CD4-positive, alpha-beta T cell treated with Interleukin-15 for 1 hour (primary cell): ENCODE measurements around the gene C14orf119.

Experiments used
- DNase-seq: peaks from one replicate; pipeline ENCODE4 v3.0.0-alpha.2; 2020

C14orf119 gene

DNA sequence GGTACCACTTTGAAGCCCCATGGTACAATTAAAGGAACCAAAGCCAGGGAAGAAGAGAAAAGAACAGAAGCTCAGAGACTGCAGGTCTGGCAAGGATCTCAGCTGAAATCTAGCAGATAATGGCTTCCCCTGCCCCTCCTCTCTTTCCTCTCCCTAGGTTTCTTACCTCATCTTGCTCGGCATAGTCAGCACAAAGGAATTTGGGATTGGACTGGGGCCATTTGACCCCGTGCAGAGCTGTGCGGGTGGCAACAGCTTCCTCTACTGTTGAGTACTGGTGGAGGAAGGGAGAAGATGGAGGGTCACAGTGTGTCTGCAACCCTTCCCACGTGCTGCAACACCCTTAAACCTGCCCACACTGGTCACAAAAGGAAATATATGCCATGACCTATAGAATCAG, 33.3 kb upstream of the C14orf119 start:
- no peak for DNase-seq

DNA sequence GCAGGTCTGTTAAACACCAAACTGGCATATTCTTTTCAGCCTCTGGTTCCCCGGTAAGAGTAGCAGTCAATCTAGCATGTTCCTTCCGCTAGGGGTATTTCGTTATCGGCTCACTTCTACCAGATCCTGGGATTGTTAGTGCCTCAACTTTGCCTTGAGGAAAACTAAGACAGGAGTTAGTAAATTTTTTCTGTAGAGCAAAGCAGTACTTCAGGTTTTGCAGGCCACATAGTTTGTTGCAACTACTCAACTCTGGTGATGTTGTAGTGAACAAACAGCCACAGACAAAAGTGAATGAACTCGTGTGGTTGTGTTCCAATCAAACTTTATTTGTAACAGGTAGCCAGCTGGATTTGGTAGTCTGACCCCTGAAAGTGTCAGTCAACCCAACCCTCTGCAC, 31.7 kb upstream of the C14orf119 start:
- no peak for DNase-seq

DNA sequence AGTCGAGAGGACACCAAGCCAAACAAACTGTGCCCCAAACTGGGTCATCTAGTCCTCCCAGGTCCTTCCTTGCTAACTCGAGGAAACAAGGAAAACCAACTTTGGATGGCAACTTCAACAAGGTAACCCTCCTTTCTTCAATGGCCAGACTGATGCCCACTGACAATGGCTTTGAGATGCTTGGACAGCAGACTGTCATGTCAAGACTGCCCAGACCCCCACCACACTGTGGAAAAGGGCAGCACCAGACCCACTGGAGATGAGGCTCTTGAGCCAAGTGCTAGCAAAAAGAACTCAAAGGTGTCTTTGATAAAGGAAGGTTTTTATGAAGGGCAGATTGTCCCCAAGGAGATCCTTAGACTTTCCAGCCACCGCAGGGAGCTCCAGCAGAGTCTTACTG, 28.9 kb upstream of the C14orf119 start:
- DNase-seq = no peak

DNA sequence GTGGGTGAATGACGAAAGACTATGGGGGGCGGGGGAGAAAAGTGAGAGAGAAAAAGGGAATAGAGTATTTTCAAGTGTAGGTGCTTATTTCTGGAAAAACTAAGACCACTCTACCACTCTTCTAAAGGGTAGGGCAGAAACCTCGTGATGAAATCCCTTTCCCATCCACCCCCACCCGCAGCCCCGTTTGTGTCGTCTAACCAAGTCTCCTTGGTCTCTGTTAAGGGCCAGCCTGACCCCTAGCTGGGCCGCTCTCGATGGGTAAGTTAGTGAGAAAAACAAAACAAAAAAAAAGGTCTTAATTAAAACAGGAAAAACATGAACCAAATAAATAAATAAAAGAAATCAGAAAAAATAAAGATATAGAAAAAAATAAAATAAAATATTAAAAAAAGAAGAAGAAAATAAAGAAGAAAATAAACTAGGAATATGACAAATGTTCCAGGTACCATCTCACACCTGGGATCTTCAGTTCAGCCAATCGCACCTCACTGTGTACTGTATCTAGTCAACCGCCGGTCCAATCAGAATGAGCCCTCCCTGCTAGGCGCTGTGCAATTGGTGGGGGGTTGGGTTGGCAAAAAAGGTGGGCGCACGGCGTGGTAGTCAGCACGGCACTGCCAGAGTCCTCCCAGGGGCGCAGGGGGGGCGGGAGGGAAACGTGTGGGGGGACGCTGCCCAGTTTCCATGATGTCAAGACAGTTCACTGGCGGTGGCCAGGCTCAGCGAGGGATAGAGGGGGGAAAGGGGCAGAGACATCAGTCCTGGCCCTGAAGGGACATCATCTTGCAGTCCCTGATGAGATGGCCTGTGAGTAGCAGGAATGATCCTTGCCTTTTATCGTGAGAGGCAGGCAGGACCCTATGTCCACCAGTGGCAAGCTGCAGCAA, 28.2 kb upstream of the C14orf119 start:
- no peak for DNase-seq

DNA sequence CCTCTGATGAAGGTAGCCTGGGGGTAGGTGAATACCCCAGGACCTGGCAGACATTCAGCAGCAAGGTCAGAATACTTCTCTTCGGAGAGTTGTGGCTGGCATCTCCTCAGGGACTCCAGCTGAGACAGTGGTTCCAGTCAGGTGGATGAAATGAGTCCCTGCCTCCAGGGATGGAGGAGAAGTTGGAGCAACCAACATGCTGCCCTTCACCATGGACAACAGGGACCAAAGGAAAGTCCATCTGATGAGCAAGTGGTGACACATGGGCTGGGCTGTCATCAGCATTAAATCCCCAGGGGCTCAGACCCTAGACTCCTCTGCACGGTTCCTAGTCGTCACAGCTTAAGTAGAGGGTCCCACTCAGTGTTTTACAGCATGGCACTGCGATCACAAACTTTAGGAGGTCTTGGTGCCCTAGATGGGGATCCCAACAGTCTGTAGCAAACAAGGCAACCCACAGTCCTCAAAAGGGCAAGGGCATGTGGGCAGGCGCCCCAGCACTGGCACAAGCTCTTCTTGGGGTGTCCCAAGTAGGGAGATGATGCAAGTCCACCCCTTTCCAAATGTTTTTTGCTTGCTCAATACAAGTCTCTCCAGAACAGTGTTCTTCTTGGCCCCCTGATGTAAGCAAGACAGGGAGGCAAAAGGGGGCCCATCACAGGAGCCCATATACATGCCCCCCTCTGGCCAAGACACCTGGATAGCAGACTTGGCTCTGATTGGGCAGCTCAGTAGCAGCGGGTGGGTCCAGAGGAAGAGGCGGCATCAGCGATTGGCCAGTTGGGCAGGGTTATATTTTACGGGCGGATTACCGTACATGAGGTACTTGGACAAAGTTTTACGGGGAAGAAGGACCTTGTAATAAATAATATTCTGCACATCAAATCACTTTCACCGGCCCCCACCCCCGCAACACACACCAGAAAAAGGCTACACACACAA, 27.2 kb upstream of the C14orf119 start:
- DNase-seq = no peak

DNA sequence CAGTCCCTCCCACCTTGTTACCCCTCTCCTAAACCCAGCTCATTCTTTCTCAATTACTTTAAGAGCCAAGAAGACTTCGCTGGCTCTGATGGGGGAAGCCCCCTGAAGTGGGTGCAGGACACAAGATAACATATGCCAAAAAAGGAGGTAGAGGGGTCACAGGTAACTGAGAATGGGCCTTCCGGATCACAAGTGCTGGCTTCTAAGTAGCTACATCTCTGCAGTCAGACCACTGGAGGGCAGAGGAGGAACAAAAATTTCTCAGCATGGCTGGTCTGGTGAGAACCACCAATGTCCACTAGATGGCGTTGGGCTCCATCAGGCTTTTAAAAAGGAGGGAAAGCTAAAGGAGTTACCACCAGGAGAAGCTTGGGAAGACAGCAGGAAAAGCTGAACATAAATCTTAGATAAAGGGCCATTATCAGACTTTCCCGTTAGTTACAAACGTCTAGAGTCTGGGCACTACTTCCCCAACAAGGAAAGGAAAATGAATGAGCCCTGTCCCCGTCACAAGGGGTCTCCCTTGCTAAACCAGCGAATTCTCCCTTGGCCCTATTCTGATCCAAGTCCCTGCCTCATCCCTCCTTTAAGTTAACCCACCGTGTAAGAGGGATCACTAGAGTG, 26.4 kb upstream of the C14orf119 start:
- DNase-seq = peak; percentile 77

DNA sequence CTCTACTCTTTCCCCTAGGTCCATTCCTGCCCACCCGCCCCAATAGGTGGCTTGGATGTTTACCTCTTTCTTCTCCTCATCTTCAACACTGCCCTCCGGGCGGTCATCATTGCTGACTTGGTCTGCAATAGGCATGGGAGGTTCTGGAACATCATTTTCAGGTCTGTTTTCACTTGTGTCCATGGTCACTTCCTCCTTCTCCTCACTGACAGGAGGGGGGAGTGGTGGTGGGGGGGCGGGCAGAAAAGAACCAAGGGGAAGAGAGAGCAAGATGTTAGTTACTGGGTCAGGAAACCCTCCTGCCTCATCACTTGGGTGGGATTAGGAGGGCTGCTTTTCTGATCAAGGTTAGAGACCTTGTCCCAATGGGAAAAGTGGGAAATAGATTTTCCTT, 25.9 kb upstream of the C14orf119 start:
- no peak for DNase-seq

DNA sequence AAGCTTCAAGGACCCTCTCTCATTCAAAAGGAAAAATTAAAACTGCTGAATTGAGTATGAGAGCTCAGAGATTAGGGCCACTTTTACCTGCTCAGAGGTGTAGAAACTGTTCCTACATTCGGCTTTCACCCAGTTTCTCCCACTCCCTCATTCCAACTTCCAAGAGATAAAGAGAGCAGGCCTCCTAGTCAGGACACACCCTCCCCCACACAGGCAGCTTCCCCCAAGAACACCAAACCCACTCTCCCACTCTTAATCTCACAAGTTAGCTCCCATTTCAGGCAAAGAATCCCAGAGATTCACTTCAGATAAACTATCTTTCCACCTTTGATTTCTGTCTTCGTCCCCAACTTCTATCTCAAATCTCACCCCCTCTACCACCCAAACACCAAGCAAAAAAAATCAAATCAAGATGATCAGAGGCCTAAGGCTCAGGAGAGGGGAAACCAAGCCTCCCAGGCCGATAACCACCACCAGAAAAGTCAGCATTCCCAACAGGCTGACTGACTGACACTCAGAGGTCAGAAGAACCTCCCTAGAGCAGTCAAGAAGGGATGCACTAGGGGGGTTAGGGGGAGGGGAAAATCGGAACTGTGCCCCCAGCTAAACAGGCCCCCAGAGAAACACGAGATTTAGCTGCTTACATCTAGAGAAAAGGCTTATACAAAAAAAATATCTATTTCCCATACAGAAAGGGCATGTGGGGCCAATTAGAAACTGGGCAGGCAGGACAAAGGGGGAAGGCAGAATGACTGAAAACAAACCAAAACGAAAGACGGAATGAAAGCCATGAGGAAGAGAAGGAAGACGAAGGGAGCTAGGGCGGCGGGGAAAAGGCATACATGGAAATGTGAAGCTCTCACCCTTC, 24.8 kb upstream of the C14orf119 start:
- no peak for DNase-seq

DNA sequence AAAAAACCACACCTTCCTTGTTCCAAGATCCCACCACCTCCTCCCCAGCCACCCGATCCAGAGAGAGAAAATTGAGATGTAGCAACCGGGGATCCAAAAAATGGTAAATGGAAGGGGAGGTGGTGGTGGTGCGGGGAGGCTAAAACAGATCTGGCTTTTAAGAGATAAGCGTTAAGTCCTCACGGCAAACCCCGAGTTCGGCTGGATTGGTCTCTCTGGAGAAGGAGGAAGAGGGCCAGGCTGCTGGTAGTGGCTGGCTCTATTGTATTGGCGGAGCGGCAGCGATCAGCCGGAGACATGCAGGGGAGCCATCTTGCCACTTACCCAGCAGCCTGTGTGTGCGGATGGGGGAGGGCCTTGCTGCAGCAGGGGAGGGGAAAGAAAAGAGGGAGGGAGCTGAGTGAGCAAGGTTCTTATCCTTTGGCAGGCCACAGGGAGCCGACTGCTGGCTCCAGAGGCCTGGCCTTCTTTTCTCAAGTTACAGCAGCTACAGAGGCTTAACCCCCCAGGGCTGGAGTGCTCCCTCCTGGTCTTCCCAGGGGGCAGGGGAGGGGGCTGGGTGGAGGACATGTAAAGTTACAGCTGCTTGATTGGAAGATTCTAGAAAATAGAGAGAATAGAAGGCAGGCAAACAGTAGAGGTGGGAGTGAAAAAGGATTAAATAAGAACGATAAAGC, 23.9 kb upstream of the C14orf119 start:
- peak; percentile 77 for DNase-seq

DNA sequence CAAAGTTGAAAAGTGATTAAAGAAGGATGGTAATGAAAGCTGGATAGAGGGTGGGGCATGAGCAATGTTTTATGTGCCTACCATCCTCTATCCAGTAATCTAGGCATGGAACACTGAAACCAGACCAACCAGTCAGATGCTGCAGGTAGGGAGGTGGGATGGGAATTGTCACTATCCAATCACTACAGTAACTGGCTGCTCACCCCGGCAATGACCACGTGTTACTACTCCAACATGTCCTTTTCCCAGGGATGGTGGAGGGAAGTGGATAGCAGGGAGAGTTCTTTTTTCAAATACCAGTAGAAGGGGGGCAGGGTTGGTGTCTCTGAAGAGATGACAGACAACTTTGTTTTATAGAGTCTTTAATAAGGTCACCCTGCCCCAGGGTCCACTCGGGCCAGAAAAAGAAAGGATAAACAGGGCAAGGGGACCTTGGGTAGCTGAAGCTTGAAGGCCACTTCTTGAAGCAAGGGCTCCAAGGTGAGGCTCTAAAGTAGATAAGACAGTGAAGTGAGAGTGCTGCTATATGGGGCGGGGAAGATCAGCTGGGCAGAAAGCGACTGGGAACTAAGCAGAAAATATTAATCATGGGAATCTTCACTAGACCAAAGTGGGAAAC, 23.3 kb upstream of the C14orf119 start:
- DNase-seq = no peak

DNA sequence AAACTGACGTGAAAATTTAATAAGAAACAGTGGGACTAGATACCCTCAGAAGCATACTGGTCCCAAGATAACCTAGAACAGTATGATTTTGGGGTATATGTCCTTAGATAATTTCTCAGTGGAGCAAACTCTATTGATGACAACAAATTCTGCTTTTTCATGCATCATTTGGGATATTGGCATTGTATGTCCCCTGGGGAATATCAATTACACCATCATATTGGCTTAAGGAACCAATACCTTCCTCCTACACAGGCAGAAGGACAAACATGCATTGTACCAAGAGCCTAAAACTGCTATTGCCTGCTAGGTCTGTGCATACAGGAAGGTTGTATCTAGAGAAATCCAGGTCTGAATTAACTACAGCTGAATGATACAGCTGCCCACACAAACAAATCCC, 20.4 kb upstream of the C14orf119 start:
- DNase-seq = no peak

DNA sequence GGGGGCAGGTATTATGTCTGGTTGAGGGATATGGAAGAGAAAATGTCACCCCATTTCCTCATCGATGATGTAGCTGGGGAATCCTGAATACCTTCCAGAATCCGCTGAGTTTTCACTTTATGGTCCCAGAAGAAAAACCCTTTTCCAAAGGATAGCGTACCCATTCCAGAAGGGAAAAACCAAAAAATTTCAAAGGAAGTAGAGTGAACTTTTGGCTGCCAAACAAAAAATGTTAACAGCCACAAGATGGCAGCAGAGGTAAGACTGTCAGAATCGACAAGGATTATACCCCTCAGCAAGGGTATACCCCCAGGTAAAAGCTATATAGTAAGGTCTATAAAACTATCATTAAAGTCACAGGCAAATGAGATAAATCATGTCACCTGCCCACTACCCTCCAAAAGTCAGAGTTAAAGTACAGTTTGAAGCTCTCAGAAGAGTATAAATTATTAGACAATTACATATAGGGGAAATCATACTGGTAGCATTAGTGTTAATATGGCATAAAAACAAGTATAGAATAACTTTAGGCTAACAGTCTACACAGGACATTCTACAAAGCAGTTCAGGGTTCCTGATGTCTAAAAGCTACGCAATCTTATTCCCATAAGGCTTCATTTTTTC, 18.4 kb upstream of the C14orf119 start:
- DNase-seq = no peak

DNA sequence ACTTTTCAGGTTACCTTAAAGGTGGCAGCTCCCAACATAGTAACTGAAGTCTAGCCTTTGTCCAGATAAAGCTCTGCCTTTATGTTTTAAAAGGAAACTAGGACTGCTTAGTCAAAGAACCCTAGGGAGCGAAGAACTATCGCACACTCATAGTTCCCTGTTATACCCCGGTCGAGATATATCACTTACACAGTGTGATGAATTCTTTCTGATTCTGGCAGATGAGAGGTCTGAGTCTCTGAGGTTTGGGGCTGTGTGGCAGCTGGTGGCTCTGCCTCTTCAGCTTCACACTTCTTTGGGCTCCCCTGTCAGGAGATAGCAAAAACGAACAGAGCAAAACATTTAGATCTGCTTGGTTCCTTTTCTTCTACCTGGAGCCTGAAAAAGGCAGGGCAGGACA, 17.3 kb upstream of the C14orf119 start:
- no peak for DNase-seq

DNA sequence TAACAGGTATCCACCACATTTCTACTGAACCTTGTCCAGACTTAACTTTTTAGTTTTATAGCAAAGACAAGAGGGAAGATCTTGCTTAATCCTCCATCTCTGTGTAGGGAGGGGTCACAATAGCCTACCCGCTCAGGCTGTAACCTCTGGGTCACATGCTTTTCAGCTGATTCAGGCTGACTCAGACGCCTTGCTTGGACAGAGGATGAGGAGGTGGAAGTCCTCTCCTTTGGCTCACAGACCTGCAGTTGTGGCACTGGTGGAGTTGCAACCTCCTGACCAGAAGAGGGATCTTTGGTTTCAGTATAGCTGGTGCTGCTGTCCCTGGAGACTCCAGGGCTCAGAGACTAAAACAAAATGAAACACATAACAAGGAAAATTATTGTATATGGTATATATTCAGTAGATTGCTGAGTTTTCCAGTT, 16.6 kb upstream of the C14orf119 start:
- DNase-seq = peak; percentile 70

DNA sequence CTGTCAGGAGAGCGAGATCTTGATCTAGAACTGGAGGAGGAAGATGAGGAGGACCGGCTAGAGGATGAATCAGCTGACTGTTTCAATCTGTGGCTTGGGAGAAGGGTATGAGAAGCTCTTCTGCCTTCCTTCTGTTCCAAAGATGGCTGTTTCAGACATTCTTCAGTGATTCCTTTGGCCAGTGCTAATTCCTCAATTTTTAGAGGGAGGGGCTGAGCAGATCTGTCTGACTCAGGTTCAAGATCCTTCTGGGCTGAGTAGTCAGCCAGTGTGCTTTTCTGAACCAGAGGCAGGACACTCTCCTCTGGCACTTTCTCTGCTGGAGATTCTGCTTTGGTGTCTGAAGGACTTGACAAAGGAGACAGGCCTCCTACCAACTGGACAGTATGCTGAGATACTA, 15.6 kb upstream of the C14orf119 start:
- no peak for DNase-seq

DNA sequence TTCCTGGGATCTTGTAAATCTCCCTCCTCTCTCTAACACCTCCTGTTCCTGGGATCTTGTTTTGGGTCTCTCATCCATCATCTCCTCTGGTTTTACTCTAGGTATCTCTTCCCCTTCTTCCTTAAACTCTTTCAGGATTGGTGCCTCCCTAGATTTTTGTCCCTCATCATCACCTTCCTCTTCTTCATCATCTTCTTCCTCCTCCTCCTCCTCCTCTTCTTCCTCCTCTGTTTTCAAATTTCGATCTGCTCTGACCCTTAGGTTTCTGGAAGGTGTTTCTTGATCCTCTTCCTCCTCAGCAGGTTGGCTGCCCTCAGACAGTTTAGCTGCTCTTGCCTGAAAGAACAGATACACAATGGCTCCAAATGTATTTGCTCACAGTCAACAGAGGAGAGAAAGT, 14.8 kb upstream of the C14orf119 start:
- no peak for DNase-seq

DNA sequence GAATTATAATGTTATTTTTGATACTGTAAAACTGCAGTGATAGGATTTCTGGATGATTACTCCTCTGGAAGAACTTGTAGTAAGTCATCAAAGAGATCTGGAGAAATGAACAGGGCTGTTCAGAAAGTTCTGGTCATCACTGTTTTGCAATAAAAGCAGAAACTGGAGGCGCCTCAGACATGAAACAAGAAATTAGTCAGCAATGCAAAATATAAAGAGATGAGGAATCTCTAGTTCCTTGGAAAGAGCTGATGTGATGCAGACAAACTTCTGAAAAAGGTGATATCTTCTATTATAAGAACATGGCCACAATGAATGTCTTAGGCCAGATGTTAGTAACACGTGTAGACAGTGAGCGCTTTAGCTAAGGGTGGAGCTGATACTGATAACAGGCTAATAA, 9.8 kb upstream of the C14orf119 start:
- DNase-seq = no peak

DNA sequence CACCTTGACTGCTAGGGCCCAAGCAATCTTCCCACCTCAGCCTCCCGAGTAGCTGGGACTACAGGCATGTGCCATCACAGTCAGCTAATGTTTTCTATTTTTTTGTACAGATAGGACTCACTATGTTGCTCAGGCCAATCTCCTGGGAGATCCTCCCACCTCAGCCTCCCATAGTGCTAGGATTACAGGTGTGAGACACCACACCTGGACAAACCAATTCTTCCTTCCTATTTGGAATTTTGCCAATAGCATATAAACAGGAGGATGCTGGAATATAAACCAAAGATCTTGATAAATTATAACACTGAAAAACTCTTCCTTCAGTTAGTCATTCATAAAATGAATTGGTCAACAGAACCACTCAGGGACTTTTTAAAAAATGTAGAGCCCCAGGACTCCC, 8.7 kb upstream of the C14orf119 start:
- DNase-seq = no peak

DNA sequence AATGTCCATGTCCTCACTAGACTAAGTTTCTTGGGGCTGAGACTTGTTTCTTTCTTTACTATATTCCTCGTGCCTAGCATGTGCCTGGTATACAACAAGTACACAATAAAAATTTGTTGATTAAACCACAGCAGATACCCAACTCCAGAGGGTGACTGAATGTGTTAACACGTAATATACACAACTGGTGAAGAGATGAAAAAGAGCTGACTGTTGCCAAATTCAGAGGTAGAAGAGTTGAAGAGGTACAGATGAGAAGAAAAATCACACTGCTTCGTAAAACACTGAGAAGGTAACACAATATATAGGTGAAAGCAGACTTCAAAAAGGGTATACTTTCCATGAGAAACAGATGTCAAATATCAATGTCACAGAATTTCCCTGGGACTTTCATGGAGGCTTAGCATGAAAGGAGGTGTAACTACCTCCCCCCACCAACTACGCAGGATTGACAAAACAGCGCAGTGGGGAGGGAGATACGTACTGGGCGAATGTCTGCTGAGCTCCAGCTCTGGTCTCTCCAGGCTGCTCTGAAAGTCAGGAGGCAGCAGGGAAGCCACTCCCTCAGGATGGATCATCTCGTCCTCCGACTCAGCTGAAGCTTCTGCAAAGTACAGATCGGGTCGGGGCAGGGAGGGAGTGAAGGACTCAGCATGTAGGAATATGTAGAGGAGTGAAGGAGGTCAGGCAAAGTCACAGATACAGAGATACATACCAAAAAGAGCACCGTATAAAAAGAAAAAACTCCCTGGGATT, 5.6 kb upstream of the C14orf119 start:
- no peak for DNase-seq

DNA sequence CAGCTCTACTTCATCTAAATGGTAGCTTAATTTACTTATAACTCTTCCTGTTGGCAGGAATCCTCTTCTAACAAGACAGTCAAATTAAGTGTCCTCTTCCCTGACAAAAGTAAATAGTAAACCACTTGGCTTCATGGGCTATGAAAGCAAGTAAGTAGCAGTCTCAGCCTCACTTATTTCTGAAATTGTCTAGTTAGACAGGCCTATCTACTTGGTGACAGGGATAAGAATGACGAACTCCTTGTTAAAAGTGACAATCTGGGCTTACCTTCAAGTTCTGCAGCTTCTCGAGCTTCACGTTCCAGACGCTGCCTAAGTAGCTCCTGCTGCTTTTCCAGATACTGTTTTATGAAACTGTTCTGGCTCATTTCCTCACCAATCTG, 5.1 kb upstream of the C14orf119 start:
- DNase-seq = no peak
